SK-N-SH (cell line): Measurements from ENCODE around the gene XPR1. TPM values are rescaled to one million over a fixed set of nuclear protein-coding genes. Genes with fewer than 3 reads are reported as not detected.

Experiments used
- CTCF ChIA-PET: fragments of 300-600, 350-600 bp; formaldehyde crosslinking; extraction: SDS; loops from one replicate; lab custom pipeline; 2021; lab: Yijun Ruan, JAX
- POLR2A ChIA-PET: fragments of 350-600 bp; sonication (Branson Sonifier 250); formaldehyde crosslinking; extraction: SDS; loops from one replicate; lab custom pipeline; 2020; ENCODE audit warnings: antibody characterized with exemption, inconsistent platforms; lab: Yijun Ruan, JAX
- DNase-seq: peaks from one replicate; pipeline ENCODE4 v3.0.0; 2012
- H2AFZ ChIP-seq: fragments of 200-600 bp; sonication (generic); 2 replicates; pipeline ENCODE4 v1.8.1; 2016; ENCODE audit warnings: antibody characterized with exemption, mild to moderate bottlenecking, low read depth
- H3F3A ChIP-seq: fragments of 200-600 bp; sonication (generic); replicated peaks from 2 replicates; pipeline ENCODE3; 2016; ENCODE audit warnings: antibody characterized with exemption, mild to moderate bottlenecking; ENCODE audit not compliant: insufficient read depth
- H3K27ac ChIP-seq, 2 experiments: fragments of 200-500 bp in 1 of 2; fragments of 200-600 bp in 1 of 2; sonication (Bioruptor generic) in 1 of 2; sonication (generic), shearing (Covaris generic) in 1 of 2; 2 replicates each; pipeline versions ENCODE4 v1.5.1 to v1.6.1; 2014 to 2016; ENCODE audit warnings: low read depth in 2 of 2, inconsistent platforms in 1 of 2, low read length in 1 of 2, mild to moderate bottlenecking in 1 of 2, mixed read lengths in 1 of 2
- H3K27me3 ChIP-seq: fragments of 200-600 bp; sonication (generic), shearing (Covaris generic); 2 replicates; pipeline ENCODE4 v1.6.1; 2016; ENCODE audit warnings: mixed run types; ENCODE audit not compliant: insufficient read depth
- H3K36me3 ChIP-seq, 2 experiments: fragments of 200-500 bp in 1 of 2; fragments of 200-600 bp in 1 of 2; sonication (Bioruptor generic) in 1 of 2; sonication (generic) in 1 of 2; replicated peaks in 1 of 2; 2 replicates each; pipeline versions ENCODE3 to v1.5.1; 2014 to 2016; ENCODE audit warnings: low read length in 1 of 2, mild to moderate bottlenecking in 1 of 2; ENCODE audit not compliant: insufficient read depth in 2 of 2, control insufficient read depth in 1 of 2
- H3K4me1 ChIP-seq, 2 experiments: fragments of 200-500 bp in 1 of 2; fragments of 200-600 bp in 1 of 2; sonication (Bioruptor generic) in 1 of 2; sonication (generic), shearing (Covaris generic) in 1 of 2; 2 replicates each; pipeline versions ENCODE4 v1.5.1 to v1.6.1; 2014 to 2016; ENCODE audit warnings: low read depth in 1 of 2, low read length in 1 of 2, mixed run types in 1 of 2; ENCODE audit not compliant: insufficient read depth in 2 of 2, control insufficient read depth in 1 of 2
- H3K4me2 ChIP-seq: fragments of 200-600 bp; sonication (generic), shearing (Covaris generic); 2 replicates; pipeline ENCODE4 v1.6.1; 2017; ENCODE audit warnings: mixed run types
- H3K4me3 ChIP-seq, 2 experiments: fragments of 200-500 bp in 1 of 2; fragments of 200-600 bp in 1 of 2; sonication (Bioruptor generic) in 1 of 2; sonication (generic), shearing (Covaris generic) in 1 of 2; 2 replicates each; pipeline versions ENCODE4 v1.5.1 to v1.8.1; 2014 to 2016; ENCODE audit warnings: low read depth in 2 of 2, inconsistent platforms in 1 of 2, low read length in 1 of 2, mild to moderate bottlenecking in 1 of 2, mixed read lengths in 1 of 2, moderate library complexity in 1 of 2
- H3K79me2 ChIP-seq: fragments of 200-600 bp; sonication (generic); 2 replicates; pipeline ENCODE4 v1.8.1; 2017; ENCODE audit warnings: mild to moderate bottlenecking; ENCODE audit not compliant: insufficient read depth
- H3K9ac ChIP-seq: fragments of 200-600 bp; sonication (generic); 2 replicates; pipeline ENCODE4 v1.6.1; 2017; ENCODE audit warnings: mixed run types
- H3K9me2 ChIP-seq: fragments of 200-600 bp; sonication (generic); 2 replicates; pipeline ENCODE4 v1.6.1; 2017; ENCODE audit warnings: mixed run types
- H3K9me3 ChIP-seq: fragments of 200-600 bp; sonication (generic); 2 replicates; pipeline ENCODE4 v1.6.1; 2017; ENCODE audit warnings: mixed run types, mild to moderate bottlenecking, moderate library complexity
- H4K20me1 ChIP-seq: fragments of 200-600 bp; sonication (generic); 2 replicates; pipeline ENCODE4 v1.6.1; 2017; ENCODE audit warnings: mild to moderate bottlenecking, mixed run types; ENCODE audit not compliant: insufficient read depth
- CHD2 ChIP-seq: fragments of 150-350 bp; IDR thresholded peaks from 2 replicates; pipeline ENCODE4 v1.6.1; 2018; ENCODE audit warnings: low read length; ENCODE audit not compliant: partially characterized antibody
- ELF1 ChIP-seq: IDR thresholded peaks from 2 replicates; pipeline ENCODE4 v1.4.0; 2012
- EP300 ChIP-seq, 2 experiments: IDR thresholded peaks; 2 replicates each; pipeline versions ENCODE4 v1.4.0 to v1.6.1; 2012; ENCODE audit warnings: borderline replicate concordance in 1 of 2, low read depth in 1 of 2, low read length in 1 of 2
- FOSL2 ChIP-seq: IDR thresholded peaks from 2 replicates; pipeline ENCODE4 v1.4.0; 2012; ENCODE audit warnings: low read depth, mild to moderate bottlenecking, moderate library complexity, borderline replicate concordance
- FOXJ3 ChIP-seq: sonication (generic); formaldehyde crosslinking; IDR thresholded peaks from 2 replicates; pipeline ENCODE4 v1.5.1; 2020; ENCODE audit warnings: mild to moderate bottlenecking, missing genetic modification reagents
- FOXM1 ChIP-seq: IDR thresholded peaks from 2 replicates; pipeline ENCODE4 v1.4.0; 2012; ENCODE audit warnings: low read depth, mild to moderate bottlenecking
- GATA2 ChIP-seq: sonication (generic); formaldehyde crosslinking; IDR thresholded peaks from 2 replicates; pipeline ENCODE4 v1.5.0; 2020; ENCODE audit warnings: mild to moderate bottlenecking, missing genetic modification reagents
- IRF3 ChIP-seq: fragments of 150-350 bp; IDR thresholded peaks from 2 replicates; pipeline ENCODE4 v1.6.1; 2016; ENCODE audit warnings: mild to moderate bottlenecking, low read depth, low read length
- JUND ChIP-seq: IDR thresholded peaks from 2 replicates; pipeline ENCODE4 v1.4.0; 2012
- MAX ChIP-seq: IDR thresholded peaks from 2 replicates; pipeline ENCODE4 v1.4.0; 2012; ENCODE audit warnings: low read depth
- NFIC ChIP-seq: IDR thresholded peaks from 2 replicates; pipeline ENCODE4 v1.4.0; 2012; ENCODE audit warnings: borderline replicate concordance
- POLR2AphosphoS5 ChIP-seq: IDR thresholded peaks from 2 replicates; pipeline ENCODE4 v1.6.1; 2012; ENCODE audit warnings: low read depth, low read length
- RAD21 ChIP-seq: IDR thresholded peaks from 2 replicates; pipeline ENCODE4 v1.6.1; 2012; ENCODE audit warnings: mild to moderate bottlenecking, low read length
- RCOR1 ChIP-seq: fragments of 150-350 bp; IDR thresholded peaks from 2 replicates; pipeline ENCODE4 v1.6.1; 2017; ENCODE audit warnings: antibody characterized with exemption, low read length
- REST ChIP-seq: IDR thresholded peaks from 2 replicates; pipeline ENCODE4 v1.6.1; 2012; ENCODE audit warnings: mild to moderate bottlenecking, low read depth, low read length, moderate library complexity
- SMC3 ChIP-seq: IDR thresholded peaks from 2 replicates; pipeline ENCODE4 v1.6.1; 2012; ENCODE audit warnings: low read depth, low read length, improper control_type of control experiment
- TAF1 ChIP-seq: IDR thresholded peaks from 2 replicates; pipeline ENCODE4 v1.6.1; 2012; ENCODE audit warnings: low read depth, mild to moderate bottlenecking, low read length, moderate library complexity, borderline replicate concordance
- TEAD4 ChIP-seq: IDR thresholded peaks from 2 replicates; pipeline ENCODE4 v1.4.0; 2012; ENCODE audit warnings: mild to moderate bottlenecking, borderline replicate concordance; ENCODE audit not compliant: insufficient read depth
- WGBS: methylation state at CpG from one replicate; pipeline ENCODE4 v1.1.6; 2017; ENCODE audit warnings: low lambda C conversion rate; 5-methylcytosine and 5-hydroxymethylcytosine counted together
- polyA plus RNA-seq, 3 experiments: library from polyadenylated mRNA; depleted of rRNA; stranded (reverse); fragments of >200 nt; gene quantifications; 2 replicates each; pipeline ENCODE4 v1.2.3, GENCODE V29; 2012

The XPR1 gene
- polyA plus RNA-seq, 1 of the 3 experiments (the other 2 are of a cell fraction) = 7.9 TPM

- ChIA-PET POLR2A (no interaction called here), CTCF (no interaction called here)
- Histone ChIP-seq H3K9me3 (no peaks in the 10 kb centered on the region; the same call in 1 of the 2 replicates), H3K4me3 (no peak overlapping the region), H3F3A (peaks cover 4% of the 10 kb centered on the region), H2AFZ (no peak overlapping the region), H3K9ac (no peak overlapping the region), H3K36me3 (no peaks in the 10 kb centered on the region), H3K4me1 (peaks cover 0 to 12% of the 10 kb centered on the region in 2 experiments; a peak in 2 of 4 replicates), H3K4me2 (no peak overlapping the region), H3K9me2 (no peaks in the 10 kb centered on the region), H3K79me2 (no peaks in the 10 kb centered on the region; the same call in 1 of the 2 replicates), H3K27ac (no peak overlapping the region), H3K27me3 (no peaks in the 10 kb centered on the region), H4K20me1 (no peaks in the 10 kb centered on the region)
- no peak for TF ChIP-seq FOXJ3 (CRISPR knock-in tag)
- no peak for TF ChIP-seq NFIC
- no peak for TF ChIP-seq TEAD4
- TF ChIP-seq RAD21 = no peak
- TF ChIP-seq SMC3 = no peak
- TF ChIP-seq REST = no peak
- TF ChIP-seq POLR2AphosphoS5 = no peak
- no peak for TF ChIP-seq JUND
- TF ChIP-seq ELF1 = no peak
- TF ChIP-seq GATA2 (CRISPR knock-in tag) = no peak
- TF ChIP-seq FOXM1 = no peak
- TF ChIP-seq FOSL2 = no peak
- no peak for TF ChIP-seq RCOR1
- TF ChIP-seq MAX = no peak
- TF ChIP-seq CHD2 = no peak
- no peak for TF ChIP-seq TAF1
- TF ChIP-seq IRF3 = no peak
- no peak for TF ChIP-seq EP300 (IDR thresholded peaks at IDR 0.05; ENCODE audit: borderline replicate concordance in 1 of 2, low read depth in 1 of 2, low read length in 1 of 2)
- WGBS = 27% methylated on average over 1 of the region's 1 CpG
- no peak for DNase-seq
These were observed 165.2 kb downstream of the XPR1 start for GRCh38 chr1:180796897-180797640.
